GM12878 (cell line): ENCODE results near the gene SH2B2. TPM values are rescaled to one million over a fixed set of nuclear protein-coding genes. Genes with fewer than 3 reads are reported as not detected.

Experiments
- BHLHE40 ChIP-seq, 2 experiments: fragments of 450-650 bp in 1 of 2; IDR thresholded peaks; 2 replicates each; pipeline ENCODE4 v1.6.1; 2011 to 2017; ENCODE audit warnings: low read depth in 2 of 2, borderline replicate concordance in 1 of 2, improper control_type of control experiment in 1 of 2, low read length in 1 of 2, mild to moderate bottlenecking in 1 of 2
- EGR1 ChIP-seq, 2 experiments: IDR thresholded peaks; 1 replicate in 1 of 2; 2 replicates in 1 of 2; pipeline ENCODE4 v1.6.1; 2011 to 2012; ENCODE audit warnings: low read depth in 2 of 2, low read length in 2 of 2, borderline replicate concordance in 1 of 2, mild to moderate bottlenecking in 1 of 2, moderate library complexity in 1 of 2
- EP300 ChIP-seq, 2 experiments: fragments of 150-350 bp in 1 of 2; IDR thresholded peaks; 2 replicates each; pipeline ENCODE4 v1.6.1; 2011 to 2012; ENCODE audit warnings: low read depth in 2 of 2, low read length in 2 of 2, borderline replicate concordance in 1 of 2, improper control_type of control experiment in 1 of 2, inconsistent platforms in 1 of 2; ENCODE audit not compliant: control insufficient read depth in 1 of 2
- HCFC1 ChIP-seq: fragments of 150-350 bp; IDR thresholded peaks from 2 replicates; pipeline ENCODE4 v1.6.1; 2014; ENCODE audit warnings: low read length
- KDM1A ChIP-seq: fragments of 200-600 bp; sonication (generic); IDR thresholded peaks from 2 replicates; pipeline ENCODE4 v1.6.1; 2016; ENCODE audit warnings: borderline replicate concordance
- LARP7 ChIP-seq: fragments of 450-650 bp; IDR thresholded peaks from 2 replicates; pipeline ENCODE4 v1.6.1; 2017; ENCODE audit warnings: mild to moderate bottlenecking
- POLR2A ChIP-seq: IDR thresholded peaks from 2 replicates; pipeline ENCODE4 v1.6.1; 2011; ENCODE audit warnings: low read depth, mild to moderate bottlenecking, low read length
- RFX5 ChIP-seq: IDR thresholded peaks from 2 replicates; pipeline ENCODE4 v1.6.1; 2011; ENCODE audit warnings: low read depth, low read length, improper control_type of control experiment
- SRF ChIP-seq, 2 experiments: IDR thresholded peaks; 2 replicates each; pipeline ENCODE4 v1.6.1; 2011; ENCODE audit warnings: low read depth in 2 of 2, low read length in 2 of 2, mild to moderate bottlenecking in 1 of 2, moderate library complexity in 1 of 2
- polyA plus RNA-seq, 11 experiments: library from polyadenylated mRNA; depleted of rRNA in 4 of 11; unstranded in 6 of 11; stranded (reverse) in 5 of 11; fragments of >200 nt; fragmentation: Nextera tagmentation in 4 of 11; fragmentation: Illumina TruSeq in 1 of 11; extraction: Ambion mirVana in 4 of 11; extraction: Trizol in 1 of 11; gene quantifications; 1 replicate in 1 of 11; 2 replicates in 10 of 11; pipeline versions ENCODE4 v1.2.1 to v1.2.3, GENCODE V29; 2011 to 2016; ENCODE audit warnings: inconsistent platforms in 2 of 11, missing spikeins in 2 of 11, low read depth in 1 of 11
- total RNA-seq, 4 experiments: library from RNA; depleted of rRNA in 3 of 4; stranded (reverse); fragments of >200 nt in 3 of 4; fragmentation: Illumina TruSeq in 1 of 4; extraction: Trizol in 1 of 4; gene quantifications; 2 replicates each; pipeline versions ENCODE4 v1.2.1 to v1.2.3, GENCODE V29; 2013 to 2021
- TF ChIP-seq, protein P1 (sequence below): fragments of 450-650 bp; formaldehyde crosslinking; IDR thresholded peaks from 2 replicates; pipeline ENCODE4 v1.5.0; 2022; ENCODE audit warnings: mild to moderate bottlenecking, missing genetic modification characterization

Gene SH2B2
- total and polyA plus RNA-seq, 10 of the 15 experiments (the other 5 are each of a cell fraction or from before 2014, with no cell fraction given) = 0.13 to 55.1 (median 7.4) TPM; not detected in 1

DNA sequence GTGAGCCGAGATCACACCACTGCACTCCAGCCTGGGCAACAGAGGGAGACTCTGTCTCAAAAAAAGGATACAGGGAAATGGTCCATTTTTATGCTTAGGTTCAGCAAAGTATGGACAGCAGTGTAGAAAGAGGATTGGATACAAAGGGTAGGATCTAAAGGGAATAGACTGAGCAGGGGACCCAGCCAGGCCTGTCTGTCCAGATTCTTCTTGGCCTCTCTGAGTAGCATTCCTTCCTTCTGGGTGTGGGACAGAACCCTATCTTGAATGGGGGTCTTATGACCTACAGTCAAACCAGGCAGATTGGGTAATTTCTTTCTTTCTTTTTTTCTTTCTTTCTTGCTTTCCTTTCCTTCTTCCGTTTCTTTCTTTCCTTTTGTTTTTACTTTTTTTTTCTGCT lies 25.6 kb downstream of the SH2B2 start (continued):
- TF ChIP-seq, protein P1, sequence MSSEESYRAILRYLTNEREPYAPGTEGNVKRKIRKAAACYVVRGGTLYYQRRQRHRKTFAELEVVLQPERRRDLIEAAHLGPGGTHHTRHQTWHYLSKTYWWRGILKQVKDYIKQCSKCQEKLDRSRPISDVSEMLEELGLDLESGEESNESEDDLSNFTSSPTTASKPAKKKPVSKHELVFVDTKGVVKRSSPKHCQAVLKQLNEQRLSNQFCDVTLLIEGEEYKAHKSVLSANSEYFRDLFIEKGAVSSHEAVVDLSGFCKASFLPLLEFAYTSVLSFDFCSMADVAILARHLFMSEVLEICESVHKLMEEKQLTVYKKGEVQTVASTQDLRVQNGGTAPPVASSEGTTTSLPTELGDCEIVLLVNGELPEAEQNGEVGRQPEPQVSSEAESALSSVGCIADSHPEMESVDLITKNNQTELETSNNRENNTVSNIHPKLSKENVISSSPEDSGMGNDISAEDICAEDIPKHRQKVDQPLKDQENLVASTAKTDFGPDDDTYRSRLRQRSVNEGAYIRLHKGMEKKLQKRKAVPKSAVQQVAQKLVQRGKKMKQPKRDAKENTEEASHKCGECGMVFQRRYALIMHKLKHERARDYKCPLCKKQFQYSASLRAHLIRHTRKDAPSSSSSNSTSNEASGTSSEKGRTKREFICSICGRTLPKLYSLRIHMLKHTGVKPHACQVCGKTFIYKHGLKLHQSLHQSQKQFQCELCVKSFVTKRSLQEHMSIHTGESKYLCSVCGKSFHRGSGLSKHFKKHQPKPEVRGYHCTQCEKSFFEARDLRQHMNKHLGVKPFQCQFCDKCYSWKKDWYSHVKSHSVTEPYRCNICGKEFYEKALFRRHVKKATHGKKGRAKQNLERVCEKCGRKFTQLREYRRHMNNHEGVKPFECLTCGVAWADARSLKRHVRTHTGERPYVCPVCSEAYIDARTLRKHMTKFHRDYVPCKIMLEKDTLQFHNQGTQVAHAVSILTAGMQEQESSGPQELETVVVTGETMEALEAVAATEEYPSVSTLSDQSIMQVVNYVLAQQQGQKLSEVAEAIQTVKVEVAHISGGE (CRISPR knock-in tag) = no peak
- TF ChIP-seq EP300 (IDR thresholded peaks at IDR 0.05; ENCODE audit: borderline replicate concordance in 1 of 2, control insufficient read depth in 1 of 2, low read depth in 2 of 2, low read length in 2 of 2) (no peak), KDM1A (no peak), RFX5 (no peak), HCFC1 (no peak), BHLHE40 (IDR thresholded peaks at IDR 0.05; ENCODE audit: borderline replicate concordance in 1 of 2, low read depth in 2 of 2, low read length in 1 of 2) (no peak), LARP7 (no peak), EGR1 (IDR thresholded peaks at IDR 0.05; ENCODE audit: borderline replicate concordance in 1 of 2, low read depth in 2 of 2, low read length in 2 of 2) (no peak), POLR2A (no peak), SRF (IDR thresholded peaks at IDR 0.05; ENCODE audit: low read depth in 2 of 2, low read length in 2 of 2) (no peak)
